ENCODE results near the gene CCS. TPM values are rescaled to one million over a fixed set of nuclear protein-coding genes. Genes with fewer than 3 reads are reported as not detected.

The CCS gene
- total and polyA plus RNA-seq, 9 of the 15 experiments (the other 6 are each of a cell fraction or from before 2014, with no cell fraction given) = 1.1 to 46.6 (median 26.8) TPM

DNA sequence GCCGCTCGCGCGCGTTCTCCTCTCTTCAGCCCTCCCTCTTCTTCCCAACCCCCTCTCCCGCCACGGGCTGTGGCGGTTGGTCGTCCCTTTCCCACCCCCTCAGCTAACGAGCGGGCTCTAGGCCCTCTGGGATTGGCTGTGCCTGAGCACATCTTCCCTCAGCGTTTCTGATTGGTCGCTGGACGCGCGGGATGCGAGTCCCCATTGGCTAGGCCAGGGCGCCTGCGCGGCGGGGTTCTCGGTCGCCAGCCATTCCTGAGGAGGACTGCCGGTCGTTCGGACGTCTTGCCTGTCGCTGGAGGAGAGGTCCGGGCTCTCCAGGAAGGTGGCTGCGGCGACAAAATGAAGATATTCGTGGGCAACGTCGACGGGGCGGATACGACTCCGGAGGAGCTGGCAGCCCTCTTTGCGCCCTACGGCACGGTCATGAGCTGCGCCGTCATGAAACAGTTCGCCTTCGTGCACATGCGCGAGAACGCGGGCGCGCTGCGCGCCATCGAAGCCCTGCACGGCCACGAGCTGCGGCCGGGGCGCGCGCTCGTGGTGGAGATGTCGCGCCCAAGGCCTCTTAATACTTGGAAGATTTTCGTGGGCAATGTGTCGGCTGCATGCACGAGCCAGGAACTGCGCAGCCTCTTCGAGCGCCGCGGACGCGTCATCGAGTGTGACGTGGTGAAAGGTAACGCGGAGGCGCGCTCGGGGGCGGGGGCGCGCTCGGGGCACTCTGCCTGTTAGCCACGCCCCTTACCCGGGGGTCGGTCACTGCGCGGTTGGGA is 23.6 kb downstream of the CCS start, which contains the start of gene RBM14 (continued):
- peak; percentile 96 for TF ChIP-seq AFF4 (CRISPR knock-in tag; IDR thresholded peaks at IDR 0.05)
- no peak for TF ChIP-seq NR2C1 (IDR thresholded peaks at IDR 0.05)
- no peak for TF ChIP-seq NR2C1 (tag; IDR thresholded peaks at IDR 0.05)
- no peak for TF ChIP-seq RBM34 (IDR thresholded peaks at IDR 0.05; ENCODE audit: borderline replicate concordance, insufficient read depth, low read length)
- TF ChIP-seq KDM4B (IDR thresholded peaks at IDR 0.05; ENCODE audit: borderline replicate concordance in 2 of 2, low read depth in 1 of 2) = no peak
- TF ChIP-seq, protein P1, sequence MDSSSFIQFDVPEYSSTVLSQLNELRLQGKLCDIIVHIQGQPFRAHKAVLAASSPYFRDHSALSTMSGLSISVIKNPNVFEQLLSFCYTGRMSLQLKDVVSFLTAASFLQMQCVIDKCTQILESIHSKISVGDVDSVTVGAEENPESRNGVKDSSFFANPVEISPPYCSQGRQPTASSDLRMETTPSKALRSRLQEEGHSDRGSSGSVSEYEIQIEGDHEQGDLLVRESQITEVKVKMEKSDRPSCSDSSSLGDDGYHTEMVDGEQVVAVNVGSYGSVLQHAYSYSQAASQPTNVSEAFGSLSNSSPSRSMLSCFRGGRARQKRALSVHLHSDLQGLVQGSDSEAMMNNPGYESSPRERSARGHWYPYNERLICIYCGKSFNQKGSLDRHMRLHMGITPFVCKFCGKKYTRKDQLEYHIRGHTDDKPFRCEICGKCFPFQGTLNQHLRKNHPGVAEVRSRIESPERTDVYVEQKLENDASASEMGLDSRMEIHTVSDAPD (CRISPR knock-in tag; IDR thresholded peaks at IDR 0.05) = no peak
- TF ChIP-seq ZNF253 (CRISPR knock-in tag; conservative IDR thresholded peaks at IDR 0.05) = no peak
- peak; percentile 85 for TF ChIP-seq SMAD1 (IDR thresholded peaks at IDR 0.05; ENCODE audit: low read depth, low read length, partially characterized antibody)
- no peak for TF ChIP-seq MCM3 (IDR thresholded peaks at IDR 0.05)
- 0 out of 4 replicates have a peak, but pooled peaks of 1 of the 2 experiments have one; percentile 59 for TF ChIP-seq TBL1XR1 (IDR thresholded peaks at IDR 0.05; ENCODE audit: low read length in 2 of 2)
- TF ChIP-seq POU5F1 (IDR thresholded peaks at IDR 0.05; ENCODE audit: borderline replicate concordance, low read depth, low read length, partially characterized antibody) = no peak
- peak; percentile 99 for TF ChIP-seq RBFOX2 (IDR thresholded peaks at IDR 0.05; ENCODE audit: low read depth, low read length)
- TF ChIP-seq ERF (CRISPR knock-in tag; IDR thresholded peaks at IDR 0.05) = peak; percentile 74
- TF ChIP-seq ZNF644 (tag; IDR thresholded peaks at IDR 0.05; ENCODE audit: low read depth) = peak; percentile 91
- TF ChIP-seq PRPF4 (IDR thresholded peaks at IDR 0.05; ENCODE audit: insufficient read depth, low read depth, low read length, poor library complexity, severe bottlenecking) = peak; percentile 83
- peak; percentile 32; the same call in 1 of the 2 replicates for TF ChIP-seq ZFPM2 (CRISPR knock-in tag; IDR thresholded peaks at IDR 0.05)
- TF ChIP-seq SIN3B (IDR thresholded peaks at IDR 0.05; ENCODE audit: low read depth) = peak; percentile 80
- TF ChIP-seq KAT7 (CRISPR knock-in tag; IDR thresholded peaks at IDR 0.05; ENCODE audit: borderline replicate concordance) = peak; percentile 94; the same call in 1 of the 2 replicates
- no peak; the same call in 1 of the 2 replicates for TF ChIP-seq ZNF695 (CRISPR knock-in tag; IDR thresholded peaks at IDR 0.05)
- TF ChIP-seq POLR2AphosphoS2 (IDR thresholded peaks at IDR 0.05; ENCODE audit: low read length) = peak; percentile 96
